Hepatocyte (in vitro differentiated cells): ENCODE measurements around the gene ARHGAP12.

Experiments used
- CTCF ChIP-seq: fragments of 200-600 bp; sonication (generic); IDR thresholded peaks from 2 replicates; pipeline ENCODE4 v1.5.1; 2016; ENCODE audit warnings: antibody characterized with exemption, mild to moderate bottlenecking; ENCODE audit not compliant: poor library complexity
- EZH2 ChIP-seq: fragments of 200-600 bp; sonication (generic); IDR thresholded peaks from 2 replicates; pipeline ENCODE4 v1.6.1; 2016; ENCODE audit warnings: antibody characterized with exemption, mild to moderate bottlenecking, borderline replicate concordance
- EZH2phosphoT487 ChIP-seq: fragments of 200-600 bp; sonication (generic); IDR thresholded peaks from one replicate; pipeline ENCODE4 v1.6.1; 2018; ENCODE audit warnings: antibody characterized with exemption, mild to moderate bottlenecking, low read depth, moderate library complexity; ENCODE audit not compliant: unreplicated experiment, severe bottlenecking

GRCh38 chr10:31930856-31931255 is 2.2 kb upstream of the ARHGAP12 start:
- TF ChIP-seq CTCF: no peak
- no peak for TF ChIP-seq EZH2phosphoT487
- no peak for TF ChIP-seq EZH2
